Measurements from ENCODE around the gene TUBB4B. TPM values are rescaled to one million over a fixed set of nuclear protein-coding genes. Genes with fewer than 3 reads are reported as not detected.

The TUBB4B gene
- total and polyA plus RNA-seq, 2 donors from 2014 or later: 258 to 394 TPM

DNA sequence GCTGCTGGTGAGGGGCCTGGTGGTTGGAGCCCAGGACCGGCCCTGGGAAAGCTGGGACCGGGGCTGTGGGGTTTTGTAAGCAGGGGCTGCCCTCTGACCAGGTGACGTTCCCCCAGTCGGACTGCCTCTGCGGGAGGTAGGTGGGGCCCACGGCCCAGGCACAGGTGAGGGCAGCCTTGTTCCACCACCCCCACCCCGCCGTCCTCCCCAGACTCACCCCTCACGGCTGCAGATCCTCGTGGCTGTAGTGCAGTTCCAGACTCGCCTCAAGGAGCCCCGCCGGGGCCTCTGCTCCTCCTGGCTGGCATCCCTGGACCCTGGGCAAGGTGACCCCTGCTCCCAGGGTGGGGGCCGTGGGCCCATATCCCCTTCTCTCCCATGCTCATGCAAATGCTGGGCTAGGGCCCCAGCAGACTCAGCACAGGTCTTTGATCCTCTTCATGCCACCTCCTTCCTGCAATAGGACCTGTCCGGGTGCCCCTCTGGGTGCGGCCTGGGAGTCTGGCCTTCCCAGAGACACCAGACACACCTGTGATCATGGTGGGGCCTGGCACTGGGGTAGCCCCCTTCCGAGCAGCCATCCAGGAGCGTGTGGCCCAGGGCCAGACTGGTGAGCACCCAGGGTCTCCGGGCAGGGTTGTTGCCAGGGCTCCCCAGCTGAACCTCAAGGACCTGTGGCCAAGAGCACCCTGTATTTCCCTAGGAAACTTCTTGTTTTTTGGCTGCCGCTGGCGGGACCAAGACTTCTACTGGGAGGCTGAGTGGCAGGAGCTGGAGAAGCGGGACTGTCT is 25.7 kb upstream of the TUBB4B start:
- intact Hi-C loops (cut with DNase I): no loop called here
- TF ChIP-seq, protein P1, sequence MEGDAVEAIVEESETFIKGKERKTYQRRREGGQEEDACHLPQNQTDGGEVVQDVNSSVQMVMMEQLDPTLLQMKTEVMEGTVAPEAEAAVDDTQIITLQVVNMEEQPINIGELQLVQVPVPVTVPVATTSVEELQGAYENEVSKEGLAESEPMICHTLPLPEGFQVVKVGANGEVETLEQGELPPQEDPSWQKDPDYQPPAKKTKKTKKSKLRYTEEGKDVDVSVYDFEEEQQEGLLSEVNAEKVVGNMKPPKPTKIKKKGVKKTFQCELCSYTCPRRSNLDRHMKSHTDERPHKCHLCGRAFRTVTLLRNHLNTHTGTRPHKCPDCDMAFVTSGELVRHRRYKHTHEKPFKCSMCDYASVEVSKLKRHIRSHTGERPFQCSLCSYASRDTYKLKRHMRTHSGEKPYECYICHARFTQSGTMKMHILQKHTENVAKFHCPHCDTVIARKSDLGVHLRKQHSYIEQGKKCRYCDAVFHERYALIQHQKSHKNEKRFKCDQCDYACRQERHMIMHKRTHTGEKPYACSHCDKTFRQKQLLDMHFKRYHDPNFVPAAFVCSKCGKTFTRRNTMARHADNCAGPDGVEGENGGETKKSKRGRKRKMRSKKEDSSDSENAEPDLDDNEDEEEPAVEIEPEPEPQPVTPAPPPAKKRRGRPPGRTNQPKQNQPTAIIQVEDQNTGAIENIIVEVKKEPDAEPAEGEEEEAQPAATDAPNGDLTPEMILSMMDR (IDR thresholded peaks at IDR 0.05; ENCODE audit: borderline replicate concordance, extremely low read depth, insufficient read depth): no peak
- no peak overlapping the region for H3K4me3 ChIP-seq (ENCODE audit: low read length in 3 of 3)
- FAIRE-seq (no peak), DNase-seq (no peak)
- H3K9me3 ChIP-seq (ENCODE audit: control insufficient read depth in 2 of 3, insufficient read depth in 1 of 3, low read length in 3 of 3): no peaks in the 10 kb centered on the region
- H3K4me1 ChIP-seq (ENCODE audit: control insufficient read depth in 2 of 3, insufficient read depth in 2 of 3, low read depth in 1 of 3, low read length in 3 of 3): peaks cover 0 to 21% (median 0%) of the 10 kb centered on the region in 3 donors
- no peak overlapping the region for H3K9ac ChIP-seq (ENCODE audit: low read length in 3 of 3)
- H3K36me3 ChIP-seq (ENCODE audit: control insufficient read depth in 2 of 3, insufficient read depth in 3 of 3, low read length in 3 of 3): peaks cover 0 to 2% (median 0%) of the 10 kb centered on the region in 3 donors
- no peak overlapping the region for H3K27ac ChIP-seq (ENCODE audit: low read depth in 2 of 2, low read length in 2 of 2)
- H3K27me3 ChIP-seq (ENCODE audit: control insufficient read depth, insufficient read depth, low read length): no peaks in the 10 kb centered on the region

DNA sequence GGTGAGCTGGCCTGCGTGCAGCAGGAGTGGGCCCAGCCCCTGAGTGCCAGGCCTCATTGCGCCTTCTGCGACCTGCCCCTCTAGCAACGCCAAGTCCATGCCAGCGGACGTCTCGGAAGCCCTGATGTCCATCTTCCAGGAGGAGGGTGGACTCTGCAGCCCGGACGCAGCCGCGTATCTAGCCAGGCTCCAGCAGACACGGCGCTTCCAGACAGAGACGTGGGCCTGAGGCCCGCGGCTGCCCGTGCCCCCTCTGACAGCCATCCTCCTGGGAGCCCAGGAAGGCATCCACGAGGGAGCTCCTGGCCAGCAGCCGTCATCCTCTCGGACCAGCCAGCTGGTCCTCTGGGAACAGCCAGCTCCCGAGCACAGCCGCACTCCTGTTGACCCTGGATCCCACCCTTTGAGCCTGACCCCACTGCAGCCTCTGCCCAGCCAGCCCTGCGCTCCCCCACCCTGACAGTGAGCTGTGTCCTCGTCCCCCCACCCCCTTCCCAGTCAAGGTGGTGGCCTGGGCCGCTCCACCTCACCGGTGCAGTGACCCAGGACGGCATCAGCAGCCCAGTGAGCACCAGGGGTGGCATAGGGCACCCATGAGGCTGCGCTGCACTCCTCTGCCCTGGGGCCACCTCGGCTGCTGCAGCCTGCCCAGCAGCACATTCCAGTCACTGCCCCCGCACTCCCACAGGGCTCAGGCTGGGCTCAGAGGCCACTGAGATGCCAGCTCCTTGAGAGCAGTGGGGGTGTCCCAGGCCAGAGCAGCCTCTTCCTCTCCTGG is 24.7 kb upstream of the TUBB4B start:
- Histone ChIP-seq H3K27me3 (ENCODE audit: control insufficient read depth, insufficient read depth, low read length) (no peaks in the 10 kb centered on the region), H3K27ac (ENCODE audit: low read depth in 2 of 2, low read length in 2 of 2) (no peak overlapping the region), H3K4me1 (ENCODE audit: control insufficient read depth in 2 of 3, insufficient read depth in 2 of 3, low read depth in 1 of 3, low read length in 3 of 3) (peaks cover 0 to 21% (median 0%) of the 10 kb centered on the region in 3 donors), H3K4me3 (ENCODE audit: low read length in 3 of 3) (no peak overlapping the region), H3K9ac (ENCODE audit: low read length in 3 of 3) (peak overlapping the region in 1 of 3 donors; percentile 40), H3K36me3 (ENCODE audit: control insufficient read depth in 2 of 3, insufficient read depth in 3 of 3, low read length in 3 of 3) (peaks cover 0 to 2% (median 0%) of the 10 kb centered on the region in 3 donors), H3K9me3 (ENCODE audit: control insufficient read depth in 2 of 3, insufficient read depth in 1 of 3, low read length in 3 of 3) (no peaks in the 10 kb centered on the region)
- FAIRE-seq: no peak
- TF ChIP-seq, protein P1 (IDR thresholded peaks at IDR 0.05; ENCODE audit: borderline replicate concordance, extremely low read depth, insufficient read depth): no peak
- DNase-seq: peak in 1 of 5 donors; percentile 44
- intact Hi-C loops (cut with DNase I): no loop called here

DNA sequence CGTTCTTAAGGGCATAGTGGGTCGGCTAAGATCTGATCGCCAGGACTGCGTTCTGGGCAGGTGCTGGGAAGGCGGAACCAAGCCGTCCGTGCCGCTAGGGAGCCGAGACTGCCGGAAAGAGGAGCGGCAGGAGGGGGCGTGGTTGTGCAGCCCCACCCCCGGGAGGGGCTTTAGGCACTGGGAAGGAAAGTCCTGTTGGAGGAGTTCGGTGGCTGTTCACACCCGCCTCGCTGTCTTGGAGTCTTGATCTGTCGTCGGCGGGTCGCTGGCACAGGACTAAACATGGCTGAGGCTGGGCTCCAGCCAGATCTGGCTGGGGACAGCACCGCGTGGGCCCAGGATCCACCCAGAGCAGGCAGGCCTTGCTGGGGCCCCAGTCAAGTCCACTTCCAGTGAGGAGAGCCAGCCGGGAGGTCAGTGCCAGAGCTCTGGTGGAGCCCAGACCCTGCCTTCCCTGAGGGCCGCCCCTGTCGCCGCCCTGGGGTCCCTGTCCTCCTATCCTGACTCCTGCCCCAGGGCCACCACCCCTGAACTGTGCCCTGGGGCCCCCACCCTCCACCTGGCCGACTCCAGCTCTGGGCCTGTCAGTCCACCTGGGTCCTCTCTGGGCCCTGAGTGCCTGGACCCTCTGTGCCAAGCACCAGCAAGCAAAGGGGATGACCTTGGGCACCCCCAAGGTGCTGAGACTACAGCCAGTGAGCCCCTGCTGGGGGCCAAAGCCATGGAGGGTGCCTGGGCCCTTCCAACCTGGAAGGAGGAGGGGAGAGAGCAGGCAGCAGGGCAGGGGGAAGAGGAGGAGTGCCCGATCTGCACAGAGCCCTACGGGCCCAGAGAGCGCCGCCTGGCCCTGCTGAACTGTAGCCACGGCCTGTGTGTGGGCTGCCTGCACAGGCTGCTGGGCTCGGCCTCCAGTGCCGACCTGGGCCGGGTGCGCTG is 23.5 kb upstream of the TUBB4B start:
- Histone ChIP-seq H3K4me1 (ENCODE audit: control insufficient read depth in 2 of 3, insufficient read depth in 2 of 3, low read depth in 1 of 3, low read length in 3 of 3) (peaks cover 0 to 21% (median 0%) of the 10 kb centered on the region in 3 donors), H3K36me3 (ENCODE audit: control insufficient read depth in 2 of 3, insufficient read depth in 3 of 3, low read length in 3 of 3) (peaks cover 0 to 2% (median 0%) of the 10 kb centered on the region in 3 donors), H3K9ac (ENCODE audit: low read length in 3 of 3) (peak overlapping the region in 2 of 3 donors; percentile 22 to 40), H3K27me3 (ENCODE audit: control insufficient read depth, insufficient read depth, low read length) (no peaks in the 10 kb centered on the region), H3K27ac (ENCODE audit: low read depth in 2 of 2, low read length in 2 of 2) (peak overlapping the region; percentile 67 to 77), H3K9me3 (ENCODE audit: control insufficient read depth in 2 of 3, insufficient read depth in 1 of 3, low read length in 3 of 3) (no peaks in the 10 kb centered on the region), H3K4me3 (ENCODE audit: low read length in 3 of 3) (peak overlapping the region in 2 of 3 donors; percentile 48 to 51)
- intact Hi-C loops (cut with DNase I): no loop called here
- peak; percentile 45 to 92 (median 66) for DNase-seq
- TF ChIP-seq, protein P1 (IDR thresholded peaks at IDR 0.05; ENCODE audit: borderline replicate concordance, extremely low read depth, insufficient read depth): no peak
- FAIRE-seq: no peak

Measured in kidney (tissue), 14 donors.